AG09309 (cell line): Measurements from ENCODE around the gene POGK.
A peak's percentile ranks its signal among the peaks of the same experiment; 100 is the strongest.

Source experiments
- DNase-seq: peaks from one replicate; pipeline ENCODE4 v3.0.0-alpha.2; 2010; ENCODE audit warnings: low read depth
- H3K4me3 ChIP-seq: 2 replicates; pipeline ENCODE4 v1.5.1; 2011; ENCODE audit warnings: mild to moderate bottlenecking, low read depth, low read length, moderate library complexity; ENCODE audit not compliant: control insufficient read depth
- CTCF ChIP-seq: IDR thresholded peaks from 2 replicates; pipeline ENCODE4 v1.5.1; 2011; ENCODE audit warnings: mild to moderate bottlenecking, low read depth, low read length, inconsistent platforms; ENCODE audit not compliant: insufficient read depth, control insufficient read depth; ENCODE audit errors: missing control alignments

Gene POGK

GRCh38 chr1:166899769-166900168 lies 60.5 kb downstream of the POGK start:
- DNase-seq, result no peak
- TF ChIP-seq CTCF, result no peak

GRCh38 chr1:166900987-166901386 lies 61.7 kb downstream of the POGK start:
- no peak for TF ChIP-seq CTCF
- no peak overlapping the region for H3K4me3 ChIP-seq
- DNase-seq, result no peak

More at GRCh38 chr1:166899769-166900168, 60.5 kb downstream of the POGK start:
- no peak overlapping the region for H3K4me3 ChIP-seq

GRCh38 chr1:166902279-166902678 lies 63.0 kb downstream of the POGK start:
- peak; percentile 2 for DNase-seq
- no peak overlapping the region for H3K4me3 ChIP-seq
- TF ChIP-seq CTCF, result no peak

GRCh38 chr1:166903232-166903631 lies 64.0 kb downstream of the POGK start:
- no peak for DNase-seq
- no peak for TF ChIP-seq CTCF
- no peak overlapping the region for H3K4me3 ChIP-seq

- H3K4me3 ChIP-seq, result no peak overlapping the region
- DNase-seq, result peak; percentile 17
- TF ChIP-seq CTCF, result no peak
Measured at GRCh38 chr1:166905136-166905535, 65.9 kb downstream of the POGK start.

- no peak for TF ChIP-seq CTCF
- peak; percentile 80 for DNase-seq
- H3K4me3 ChIP-seq, result no peak overlapping the region
Measured at GRCh38 chr1:166905900-166906299, 66.6 kb downstream of the POGK start.
